ENCODE results near the gene PBX4.

DNA sequence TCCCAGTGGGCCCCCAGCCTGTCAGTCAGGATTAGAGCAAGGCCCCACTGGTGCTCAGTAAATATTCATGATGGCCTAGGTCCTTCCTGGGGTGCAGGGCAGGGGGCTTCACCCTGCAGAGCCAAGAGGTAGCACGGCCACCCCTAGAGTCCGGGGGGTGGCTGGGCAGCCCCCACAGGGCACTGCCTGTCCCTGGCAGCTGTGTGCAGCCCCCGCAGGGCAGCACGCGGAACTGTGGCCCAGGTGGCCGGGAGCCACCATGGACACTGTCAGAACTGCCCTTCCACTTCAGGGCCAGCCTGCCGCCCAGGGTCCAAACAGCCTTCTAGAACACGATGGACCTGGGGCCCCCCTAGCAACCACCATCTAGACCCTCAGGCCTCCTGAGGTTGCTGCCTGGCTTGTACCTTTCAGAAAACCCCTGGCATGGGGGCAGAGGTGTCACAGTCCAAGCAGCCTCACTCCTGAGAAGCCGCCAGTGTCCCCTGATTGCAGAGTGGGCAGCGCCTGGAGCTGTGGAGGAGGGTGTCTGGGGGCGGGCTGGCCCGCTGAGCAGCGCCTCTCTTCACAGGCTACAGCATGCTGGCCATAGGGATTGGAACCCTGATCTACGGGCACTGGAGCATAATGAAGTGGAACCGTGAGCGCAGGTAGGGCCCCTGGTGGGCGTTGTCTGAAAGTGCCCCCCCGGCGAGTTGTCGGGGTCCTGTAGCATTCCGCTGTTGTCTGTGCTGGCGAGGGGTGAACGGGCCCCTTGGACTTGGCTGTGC is 92.7 kb downstream of the PBX4 start:
- no peak for TF ChIP-seq SIN3A (IDR thresholded peaks at IDR 0.05; ENCODE audit: low read depth)
- no peak for TF ChIP-seq YY1 (IDR thresholded peaks at IDR 0.05; ENCODE audit: extremely low read depth, insufficient replicate concordance, low read depth, low read length)
- no peak for TF ChIP-seq CTCF (IDR thresholded peaks at IDR 0.05 in 2 of 3, conservative IDR thresholded peaks at IDR 0.05 in 1 of 3; ENCODE audit: borderline replicate concordance in 1 of 3, insufficient read depth in 1 of 3, low read depth in 2 of 3, low read length in 2 of 3)
- no peak for TF ChIP-seq POLR2A (IDR thresholded peaks at IDR 0.05; ENCODE audit: borderline replicate concordance, extremely low read depth, insufficient read depth, insufficient read length)
- TF ChIP-seq SRF (IDR thresholded peaks at IDR 0.05; ENCODE audit: low read depth) = no peak
- no peak for TF ChIP-seq ZBTB33 (IDR thresholded peaks at IDR 0.05; ENCODE audit: extremely low read depth, insufficient replicate concordance, low read length)
